Naive thymus-derived CD4-positive, alpha-beta T cell (primary cell): ENCODE results near the gene PHF14. TPM values are rescaled to one million over a fixed set of nuclear protein-coding genes. Genes with fewer than 3 reads are reported as not detected.

Experiments used
- ATAC-seq: fragments of 150-1000 bp; cut with Tn5 transposase; 2 replicates; pipeline ENCODE4 v1.10.0; 2021; ENCODE audit warnings: mild to moderate bottlenecking, moderate library complexity
- CTCF ChIA-PET: fragments of 350-600 bp; sonication (Branson Sonifier 250); formaldehyde crosslinking; loops from one replicate; lab custom pipeline; 2021; ENCODE audit warnings: antibody characterized with exemption; lab: Charles Lee
- POLR2A ChIA-PET: fragments of 350-600 bp; sonication (Branson Sonifier 250); formaldehyde crosslinking; loops from one replicate; lab custom pipeline; 2021; ENCODE audit warnings: antibody characterized with exemption, inconsistent platforms; lab: Charles Lee
- DNase-seq, 9 donors: peaks; one replicate each; pipeline versions ENCODE4 v3.0.0 to v3.0.0-alpha.2; 2020 to 2022; ENCODE audit warnings: mixed read lengths in 1 of 9
- H3K27ac ChIP-seq: one replicate; pipeline ENCODE4 v1.7.0; 2013; ENCODE audit warnings: mild to moderate bottlenecking, low read depth, low read length, moderate library complexity
- H3K27me3 ChIP-seq, 2 donors: one replicate each; pipeline ENCODE4 v1.7.0; 2013; ENCODE audit warnings: low read length in 2 of 2, mild to moderate bottlenecking in 2 of 2, moderate library complexity in 2 of 2; ENCODE audit not compliant: control insufficient read depth in 2 of 2, insufficient read depth in 2 of 2
- H3K36me3 ChIP-seq, 3 experiments: 1 replicate in 2 of 3; 2 replicates in 1 of 3; pipeline ENCODE4 v1.7.0; 2013; ENCODE audit warnings: low read length in 3 of 3, mild to moderate bottlenecking in 3 of 3, moderate library complexity in 1 of 3; ENCODE audit not compliant: insufficient read depth in 3 of 3, control insufficient read depth in 2 of 3
- H3K4me1 ChIP-seq, 2 donors: one replicate each; pipeline ENCODE4 v1.7.0; 2013; ENCODE audit warnings: low read length in 2 of 2, mild to moderate bottlenecking in 2 of 2, moderate library complexity in 1 of 2; ENCODE audit not compliant: control insufficient read depth in 2 of 2, insufficient read depth in 2 of 2
- H3K4me3 ChIP-seq: 2 replicates; pipeline ENCODE4 v1.7.0; 2013; ENCODE audit warnings: mild to moderate bottlenecking, low read length
- H3K9me3 ChIP-seq, 3 experiments: 1 replicate in 2 of 3; 2 replicates in 1 of 3; pipeline ENCODE4 v1.7.0; 2013; ENCODE audit warnings: low read length in 3 of 3; ENCODE audit not compliant: control insufficient read depth in 2 of 3
- H3K27ac Mint-ChIP-seq, 9 donors: one replicate each; pipeline ENCODE4 v1.8.0; 2020 to 2022; ENCODE audit warnings: mixed read lengths in 9 of 9, mild to moderate bottlenecking in 8 of 9, moderate library complexity in 5 of 9, inconsistent platforms in 2 of 9
- H3K27me3 Mint-ChIP-seq, 5 donors: one replicate each; pipeline ENCODE4 v1.8.0; 2021 to 2022; ENCODE audit warnings: mixed read lengths in 5 of 5, mild to moderate bottlenecking in 1 of 5
- H3K36me3 Mint-ChIP-seq, 5 donors: one replicate each; pipeline ENCODE4 v1.8.0; 2020 to 2022; ENCODE audit warnings: mixed read lengths in 5 of 5, mild to moderate bottlenecking in 3 of 5, inconsistent platforms in 1 of 5
- H3K4me1 Mint-ChIP-seq, 7 donors: one replicate each; pipeline ENCODE4 v1.8.0; 2020 to 2022; ENCODE audit warnings: mixed read lengths in 7 of 7, mild to moderate bottlenecking in 3 of 7, inconsistent platforms in 1 of 7
- H3K4me3 Mint-ChIP-seq, 10 donors: one replicate each; pipeline ENCODE4 v1.8.0; 2020 to 2022; ENCODE audit warnings: mild to moderate bottlenecking in 10 of 10, mixed read lengths in 10 of 10, moderate library complexity in 6 of 10, inconsistent platforms in 2 of 10
- H3K9me3 Mint-ChIP-seq, 11 donors: one replicate each; pipeline ENCODE4 v1.8.0; 2020 to 2022; ENCODE audit warnings: mixed read lengths in 11 of 11, mild to moderate bottlenecking in 4 of 11, inconsistent platforms in 1 of 11, moderate library complexity in 1 of 11
- intact Hi-C, 2 donors: fragments of 100-400 bp; cut with micrococcal nuclease; formaldehyde crosslinking; loops; one replicate each; pipeline ENCODE4 v1.15.1; 2023
- polyA plus RNA-seq, 2 donors: library from polyadenylated mRNA; unstranded; fragments of 300-500 nt; fragmentation: Illumina TruSeq; gene quantifications; one replicate each; pipeline ENCODE4 v1.2.3, GENCODE V29; 2021
- total RNA-seq, 6 experiments: library from RNA in 5 of 6; stranded (reverse) in 5 of 6; gene quantifications; 1 replicate in 5 of 6; 2 replicates in 1 of 6; pipeline ENCODE4 v1.2.3 and lab custom pipeline; 2021 to 2026

PHF14 gene
- total and polyA plus RNA-seq, 7 experiments from 2014 or later: 9.6 to 41.3 (median 31.2) TPM

GRCh38 chr7:11035661-11036060 is 62.0 kb downstream of the PHF14 start:
- no peak overlapping the region for H3K4me3 Mint-ChIP-seq
- H3K27ac Mint-ChIP-seq: no peak overlapping the region
- Histone ChIP-seq H3K36me3 (peaks cover 0 to 24% (median 0%) of the 10 kb centered on the region in 3 experiments), H3K9me3 (no peaks in the 10 kb centered on the region), H3K27ac (no peak overlapping the region), H3K4me1 (no peaks in the 10 kb centered on the region), H3K27me3 (no peaks in the 10 kb centered on the region), H3K4me3 (no peak overlapping the region)
- H3K9me3 Mint-ChIP-seq: no peaks in the 10 kb centered on the region
- ChIA-PET CTCF (no interaction called here), POLR2A (no interaction called here)
- peaks cover 4 to 54% (median 22%) of the 10 kb centered on the region in 5 donors for H3K36me3 Mint-ChIP-seq
- DNase-seq (no peak), ATAC-seq (no peak)
- intact Hi-C loops: loop anchor here in 1 of 2 donors (5.0 kb wide), 1 partner anchor 93 kb away; a partner anchor contains a TSS
- H3K27me3 Mint-ChIP-seq: no peaks in the 10 kb centered on the region
- peaks cover 0 to 3% (median 0%) of the 10 kb centered on the region in 7 donors for H3K4me1 Mint-ChIP-seq

- H3K9me3 Mint-ChIP-seq: no peaks in the 10 kb centered on the region
- CTCF ChIA-PET: interaction anchor here (0.6 kb wide), 1 partner anchor 8 kb away, joined by 4 read pairs; no protein-coding TSS in a partner anchor
Measured at GRCh38 chr7:11039974-11040373, 66.3 kb downstream of the PHF14 start.

GRCh38 chr7:11054033-11054432 is 80.4 kb downstream of the PHF14 start:
- Mint-ChIP-seq H3K36me3 (peaks cover 4 to 44% (median 14%) of the 10 kb centered on the region in 5 donors), H3K27ac (no peak overlapping the region), H3K9me3 (no peaks in the 10 kb centered on the region), H3K4me1 (peaks cover 0 to 6% (median 0%) of the 10 kb centered on the region in 7 donors), H3K4me3 (no peak overlapping the region), H3K27me3 (no peaks in the 10 kb centered on the region)
- H3K4me3 ChIP-seq: no peak overlapping the region
- no peaks in the 10 kb centered on the region for H3K4me1 ChIP-seq
- intact Hi-C loops: no loop called here
- peaks cover 0 to 18% (median 0%) of the 10 kb centered on the region in 3 experiments for H3K36me3 ChIP-seq
- CTCF ChIA-PET: no interaction called here
- H3K27ac ChIP-seq: no peak overlapping the region
- POLR2A ChIA-PET: no interaction called here
- ATAC-seq (no peak), DNase-seq (no peak)
- no peaks in the 10 kb centered on the region for H3K27me3 ChIP-seq
- no peaks in the 10 kb centered on the region for H3K9me3 ChIP-seq

More at GRCh38 chr7:11039974-11040373, 66.3 kb downstream of the PHF14 start:
- POLR2A ChIA-PET: interaction anchor here (0.5 kb wide), 1 partner anchor 33 kb away, joined by 3 read pairs; no protein-coding TSS in a partner anchor
- intact Hi-C loops: loop anchor here in 1 of 2 donors (5.0 kb wide), 1 partner anchor 98 kb away; a partner anchor contains a TSS
- Histone ChIP-seq H3K27me3 (no peaks in the 10 kb centered on the region), H3K27ac (no peak overlapping the region), H3K36me3 (peaks cover 0 to 32% (median under 1%) of the 10 kb centered on the region in 3 experiments), H3K4me1 (no peaks in the 10 kb centered on the region), H3K4me3 (no peak overlapping the region), H3K9me3 (no peaks in the 10 kb centered on the region)
- Mint-ChIP-seq H3K4me3 (no peak overlapping the region), H3K4me1 (peaks cover 0 to under 1% (median 0%) of the 10 kb centered on the region in 7 donors), H3K27me3 (no peaks in the 10 kb centered on the region), H3K27ac (no peak overlapping the region), H3K36me3 (peaks cover 4 to 53% (median 33%) of the 10 kb centered on the region in 5 donors)
- DNase-seq (no peak), ATAC-seq (no peak)

GRCh38 chr7:11060893-11061292 is 87.2 kb downstream of the PHF14 start:
- Mint-ChIP-seq H3K27ac (no peak overlapping the region), H3K9me3 (no peaks in the 10 kb centered on the region), H3K4me3 (no peak overlapping the region), H3K4me1 (no peaks in the 10 kb centered on the region), H3K27me3 (no peaks in the 10 kb centered on the region), H3K36me3 (peaks cover 6 to 47% (median 19%) of the 10 kb centered on the region in 5 donors)
- no peak for ATAC-seq
- Histone ChIP-seq H3K9me3 (no peaks in the 10 kb centered on the region), H3K36me3 (peaks cover 0 to 14% (median 9%) of the 10 kb centered on the region in 3 experiments), H3K4me1 (no peaks in the 10 kb centered on the region), H3K27ac (no peak overlapping the region), H3K4me3 (no peak overlapping the region), H3K27me3 (no peaks in the 10 kb centered on the region)
- CTCF ChIA-PET: no interaction called here
- intact Hi-C loops: no loop called here
- POLR2A ChIA-PET: interaction anchor here (0.6 kb wide), 1 partner anchor 14 kb away, joined by 3 read pairs; no protein-coding TSS in a partner anchor
- no peak for DNase-seq

- no peak for DNase-seq
- Histone ChIP-seq H3K9me3 (no peaks in the 10 kb centered on the region), H3K4me1 (no peaks in the 10 kb centered on the region), H3K36me3 (peaks cover 0 to 14% (median 9%) of the 10 kb centered on the region in 3 experiments), H3K27me3 (no peaks in the 10 kb centered on the region), H3K4me3 (no peak overlapping the region), H3K27ac (no peak overlapping the region)
- Mint-ChIP-seq H3K4me1 (no peaks in the 10 kb centered on the region), H3K9me3 (no peaks in the 10 kb centered on the region), H3K36me3 (peaks cover 6 to 58% (median 29%) of the 10 kb centered on the region in 5 donors), H3K4me3 (no peak overlapping the region), H3K27ac (no peak overlapping the region), H3K27me3 (no peaks in the 10 kb centered on the region)
- POLR2A ChIA-PET: no interaction called here
- ATAC-seq: no peak
- CTCF ChIA-PET: no interaction called here
- intact Hi-C loops: no loop called here
Measured at GRCh38 chr7:11062110-11062509, 88.4 kb downstream of the PHF14 start.

GRCh38 chr7:11069591-11069990 is 95.9 kb downstream of the PHF14 start:
- ChIA-PET POLR2A (no interaction called here), CTCF (no interaction called here)
- Histone ChIP-seq H3K4me1 (no peaks in the 10 kb centered on the region), H3K4me3 (no peak overlapping the region), H3K36me3 (peaks cover 0 to 4% (median 0%) of the 10 kb centered on the region in 3 experiments), H3K9me3 (no peaks in the 10 kb centered on the region), H3K27me3 (no peaks in the 10 kb centered on the region), H3K27ac (no peak overlapping the region)
- Mint-ChIP-seq H3K27me3 (no peaks in the 10 kb centered on the region), H3K36me3 (peaks cover 8 to 71% (median 54%) of the 10 kb centered on the region in 5 donors), H3K27ac (no peak overlapping the region), H3K4me1 (peaks cover 0 to 9% (median 0%) of the 10 kb centered on the region in 7 donors), H3K9me3 (peaks cover 0 to 5% (median 0%) of the 10 kb centered on the region in 11 donors), H3K4me3 (no peak overlapping the region)
- intact Hi-C loops: no loop called here
- DNase-seq: no peak
- ATAC-seq: no peak

- H3K27ac ChIP-seq: no peak overlapping the region
- CTCF ChIA-PET: no interaction called here
- Mint-ChIP-seq H3K4me1 (no peaks in the 10 kb centered on the region), H3K36me3 (peaks cover 0 to 39% (median 30%) of the 10 kb centered on the region in 5 donors), H3K27ac (no peak overlapping the region), H3K9me3 (peaks cover 0 to 5% (median 1%) of the 10 kb centered on the region in 11 donors), H3K4me3 (no peak overlapping the region), H3K27me3 (no peaks in the 10 kb centered on the region)
- H3K4me3 ChIP-seq: no peak overlapping the region
- no peaks in the 10 kb centered on the region for H3K27me3 ChIP-seq
- H3K36me3 ChIP-seq: peaks cover 0 to 4% (median 0%) of the 10 kb centered on the region in 3 experiments
- no peaks in the 10 kb centered on the region for H3K4me1 ChIP-seq
- ATAC-seq (no peak), DNase-seq (no peak)
- intact Hi-C loops: no loop called here
- POLR2A ChIA-PET: no interaction called here
- H3K9me3 ChIP-seq: no peaks in the 10 kb centered on the region
Measured at GRCh38 chr7:11077816-11078215, 104.1 kb downstream of the PHF14 start.
